Psoas muscle (tissue), 8 donors: Measurements from ENCODE around the gene DPP3. TPM values are rescaled to one million over a fixed set of nuclear protein-coding genes. Genes with fewer than 3 reads are reported as not detected.

Source experiments
- ATAC-seq, 4 donors: fragments of 200-7000 bp; cut with Tn5 transposase; one replicate each; pipeline ENCODE4 v1.9.1; 2020; ENCODE audit warnings: moderate library complexity in 3 of 4, mild to moderate bottlenecking in 2 of 4
- DNase-seq, 2 donors: peaks; one replicate each; pipeline ENCODE4 v3.0.0-alpha.2; 2020
- H3K27ac ChIP-seq: fragments of 200-600 bp; one replicate; pipeline ENCODE4 v1.8.0; 2022
- H3K27me3 ChIP-seq, 3 donors: fragments of 200-600 bp in 1 of 3; one replicate each; pipeline versions ENCODE4 v1.6.1 to v1.8.0; 2013 to 2022; ENCODE audit warnings: low read length in 2 of 3, mild to moderate bottlenecking in 2 of 3, moderate library complexity in 1 of 3; ENCODE audit not compliant: insufficient read depth in 3 of 3
- H3K36me3 ChIP-seq, 2 donors: fragments of 200-600 bp in 1 of 2; one replicate each; pipeline versions ENCODE4 v1.6.1 to v1.8.0; 2013 to 2022; ENCODE audit warnings: low read depth in 1 of 2, mild to moderate bottlenecking in 1 of 2, moderate library complexity in 1 of 2; ENCODE audit not compliant: insufficient read depth in 1 of 2
- H3K4me1 ChIP-seq: fragments of 200-600 bp; one replicate; pipeline ENCODE4 v1.8.0; 2022
- H3K4me3 ChIP-seq: fragments of 200-600 bp; one replicate; pipeline ENCODE4 v1.8.0; 2022; ENCODE audit warnings: mild to moderate bottlenecking
- H3K9me3 ChIP-seq: fragments of 200-600 bp; one replicate; pipeline ENCODE4 v1.8.0; 2022
- WGBS, 3 donors: extraction: QIAGEN DNeasy Blood & Tissue Kit; methylation state at CpG; one replicate each; pipeline versions ENCODE4 v1.1.6 to v1.1.7; 2013; 5-methylcytosine and 5-hydroxymethylcytosine counted together
- intact Hi-C, 2 donors: fragments of 100-400 bp; cut with DNase I; formaldehyde crosslinking; loops; one replicate each; pipeline versions ENCODE4 v1.11.0 to v1.14.2; 2022
- polyA plus RNA-seq, 3 donors: library from polyadenylated mRNA; stranded (reverse); fragments of 200-250 nt; gene quantifications; one replicate each; pipeline ENCODE4 v1.2.3, GENCODE V29; 2013
- total RNA-seq, 4 donors: library from RNA; stranded (reverse); fragmentation: NEBNext Ultra II Directional in 2 of 4; extraction: Animal tissue kit (Norgen Biotek cat#: 25700) in 2 of 4; gene quantifications; one replicate each; pipeline versions ENCODE4 v1.2.1 to v1.2.4, GENCODE V29; 2021 to 2023
- TF ChIP-seq, protein P1 (sequence below): fragments of 200-600 bp; IDR thresholded peaks from one replicate; pipeline ENCODE4 v1.8.0; 2022; ENCODE audit warnings: antibody characterized with exemption
- donor health status: healthy with polysubstance abuse.
- donor health status: DM: no; HTN: no; CAD: no; lungs with moderate emphysema.
- donor health status: Bipolar disorder and iron deficiency.
- donor health status: healthy.
- donor health status: DM: yes; HTN: yes; CAD: no.
- donor health status: DM: no; HTN: no; CAD: no.
- donor health status: DM: no; HTN: no; CAD: no.
- donor health status: DM: yes; HTN: yes; CAD: no.

The DPP3 gene
- total and polyA plus RNA-seq, 7 donors: 24.0 to 58.7 (median 33.3) TPM

DNA sequence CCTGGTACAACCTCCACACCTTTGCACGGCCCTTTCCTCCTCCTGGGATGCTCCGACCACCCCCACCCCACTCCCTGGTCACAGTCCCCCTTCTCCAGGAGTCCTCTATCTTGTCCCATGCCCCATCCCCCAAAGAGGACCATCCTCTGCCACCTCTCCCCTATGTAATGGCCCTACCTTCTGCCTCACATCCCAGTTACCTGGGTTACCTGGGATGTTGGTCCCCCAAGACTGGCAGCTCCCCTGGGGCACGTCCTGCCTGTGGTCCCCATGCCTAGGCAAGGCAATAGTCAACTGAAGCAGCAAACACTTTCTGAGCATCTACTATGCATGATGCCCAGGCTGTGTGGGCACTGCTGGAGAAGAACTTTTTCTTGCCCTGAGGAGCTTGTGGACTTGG is 75.2 kb downstream of the DPP3 start:
- H3K27ac ChIP-seq: no peak overlapping the region
- intact Hi-C loops: no loop called here
- H3K36me3 ChIP-seq: no peaks in the 10 kb centered on the region
- ATAC-seq (no peak), DNase-seq (no peak)
- WGBS, 3 donors: 65 to 75% (median 67%) methylated on average over 1 to 3 of the region's 3 CpGs
- no peak overlapping the region for H3K4me3 ChIP-seq
- H3K9me3 ChIP-seq: no peaks in the 10 kb centered on the region
- peaks cover 4% of the 10 kb centered on the region for H3K4me1 ChIP-seq
- TF ChIP-seq, protein P1, sequence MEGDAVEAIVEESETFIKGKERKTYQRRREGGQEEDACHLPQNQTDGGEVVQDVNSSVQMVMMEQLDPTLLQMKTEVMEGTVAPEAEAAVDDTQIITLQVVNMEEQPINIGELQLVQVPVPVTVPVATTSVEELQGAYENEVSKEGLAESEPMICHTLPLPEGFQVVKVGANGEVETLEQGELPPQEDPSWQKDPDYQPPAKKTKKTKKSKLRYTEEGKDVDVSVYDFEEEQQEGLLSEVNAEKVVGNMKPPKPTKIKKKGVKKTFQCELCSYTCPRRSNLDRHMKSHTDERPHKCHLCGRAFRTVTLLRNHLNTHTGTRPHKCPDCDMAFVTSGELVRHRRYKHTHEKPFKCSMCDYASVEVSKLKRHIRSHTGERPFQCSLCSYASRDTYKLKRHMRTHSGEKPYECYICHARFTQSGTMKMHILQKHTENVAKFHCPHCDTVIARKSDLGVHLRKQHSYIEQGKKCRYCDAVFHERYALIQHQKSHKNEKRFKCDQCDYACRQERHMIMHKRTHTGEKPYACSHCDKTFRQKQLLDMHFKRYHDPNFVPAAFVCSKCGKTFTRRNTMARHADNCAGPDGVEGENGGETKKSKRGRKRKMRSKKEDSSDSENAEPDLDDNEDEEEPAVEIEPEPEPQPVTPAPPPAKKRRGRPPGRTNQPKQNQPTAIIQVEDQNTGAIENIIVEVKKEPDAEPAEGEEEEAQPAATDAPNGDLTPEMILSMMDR: no peak
- H3K27me3 ChIP-seq: no peaks in the 10 kb centered on the region

DNA sequence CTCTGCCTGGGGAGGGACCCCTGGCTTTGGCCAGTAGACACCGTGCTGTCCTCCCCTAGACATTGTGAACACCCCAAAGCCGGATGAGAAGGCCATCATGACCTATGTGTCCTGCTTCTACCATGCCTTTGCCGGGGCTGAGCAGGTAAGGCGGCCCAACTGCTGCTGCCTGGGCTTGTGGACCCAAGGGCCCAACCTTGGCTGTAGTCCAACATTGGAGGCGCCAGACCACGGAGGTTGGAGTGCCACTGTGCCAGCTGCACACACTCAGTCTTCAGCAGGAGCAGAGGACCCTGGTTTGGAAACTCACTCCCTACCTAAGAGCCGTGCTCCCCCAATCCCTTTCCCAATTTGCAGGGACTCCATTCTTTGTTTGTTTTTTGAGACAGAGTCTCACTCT is 75.9 kb downstream of the DPP3 start:
- TF ChIP-seq, protein P1: no peak
- H3K9me3 ChIP-seq: no peaks in the 10 kb centered on the region
- ATAC-seq: no peak
- WGBS, 3 donors: 60 to 87% (median 74%) methylated on average over 7 of the region's 7 CpGs
- peaks cover 4% of the 10 kb centered on the region for H3K4me1 ChIP-seq
- no peak overlapping the region for H3K4me3 ChIP-seq
- no peaks in the 10 kb centered on the region for H3K36me3 ChIP-seq
- DNase-seq: no peak
- no peak overlapping the region for H3K27ac ChIP-seq
- intact Hi-C loops: no loop called here
- no peaks in the 10 kb centered on the region for H3K27me3 ChIP-seq

DNA sequence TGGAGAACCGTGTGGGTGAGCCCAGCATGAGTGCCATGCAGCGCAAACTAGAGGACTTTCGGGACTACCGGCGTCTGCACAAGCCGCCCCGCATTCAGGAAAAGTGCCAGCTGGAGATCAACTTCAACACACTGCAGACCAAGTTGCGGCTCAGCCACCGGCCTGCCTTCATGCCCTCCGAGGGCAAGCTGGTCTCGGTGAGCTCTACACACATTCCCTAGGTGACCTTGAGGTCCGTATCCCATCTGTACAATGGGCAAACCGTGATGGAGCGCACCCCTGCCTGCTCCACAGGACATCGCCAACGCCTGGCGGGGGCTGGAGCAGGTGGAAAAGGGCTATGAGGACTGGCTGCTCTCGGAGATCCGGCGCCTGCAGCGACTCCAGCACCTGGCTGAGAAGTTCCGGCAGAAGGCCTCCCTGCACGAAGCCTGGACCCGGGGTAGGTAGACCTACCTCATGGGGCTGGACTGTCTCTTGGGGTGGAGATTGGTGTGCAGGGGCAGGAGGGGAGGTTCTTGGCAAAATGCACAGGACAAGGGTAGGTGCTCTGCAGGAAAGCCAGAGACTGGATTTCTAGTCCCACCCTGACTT is 77.6 kb downstream of the DPP3 start:
- no peak for DNase-seq
- H3K4me3 ChIP-seq: no peak overlapping the region
- no peaks in the 10 kb centered on the region for H3K27me3 ChIP-seq
- H3K9me3 ChIP-seq: no peaks in the 10 kb centered on the region
- H3K27ac ChIP-seq: no peak overlapping the region
- WGBS, 3 donors: 71 to 85% (median 76%) methylated on average over 24 of the region's 24 CpGs
- TF ChIP-seq, protein P1: no peak
- peaks cover 4% of the 10 kb centered on the region for H3K4me1 ChIP-seq
- no peak for ATAC-seq
- peaks cover 0 to 14% of the 10 kb centered on the region in 2 donors for H3K36me3 ChIP-seq
- intact Hi-C loops: no loop called here

Other genes starting within 250 kb of the DPP3 start
- 10 to 100 TPM; 39.3 to 62.5 (median 54.4) TPM for gene KLC2, start 222.7 kb upstream of the DPP3 start, total RNA-seq
- 100 to 1,000 TPM in 1 of 3 donors, 10 to 100 TPM in 2; 30.4 to 124 (median 41.5) TPM for gene KLC2, start 222.7 kb upstream of the DPP3 start, polyA plus RNA-seq
- 100 to 1,000 TPM; 120 to 146 (median 129) TPM for gene RAB1B, start 211.8 kb upstream of the DPP3 start, total RNA-seq
- 100 to 1,000 TPM; 121 to 163 (median 130) TPM for gene RAB1B, start 211.8 kb upstream of the DPP3 start, polyA plus RNA-seq
- not detected for gene CNIH2, start 202.3 kb upstream of the DPP3 start, total RNA-seq
- under 1 TPM in 1 of 3 donors, not detected in 2; 0.05 TPM for gene CNIH2, start 202.3 kb upstream of the DPP3 start, polyA plus RNA-seq
- 10 to 100 TPM; 70.1 to 90.4 (median 78.6) TPM for gene YIF1A, start 191.3 kb upstream of the DPP3 start, total RNA-seq
- 100 to 1,000 TPM in 1 of 3 donors, 10 to 100 TPM in 2; 87.4 to 161 (median 96.1) TPM for gene YIF1A, start 191.3 kb upstream of the DPP3 start, polyA plus RNA-seq
- not detected for gene TMEM151A, start 188.5 kb upstream of the DPP3 start, total RNA-seq
- gene TMEM151A, start 188.5 kb upstream of the DPP3 start, polyA plus RNA-seq: under 1 TPM in 2 of 3 donors, not detected in 1; 0.04 to 0.05 TPM
- 10 to 100 TPM in 1 of 4 donors, 1 to 10 TPM in 3; 7.3 to 10.7 (median 9.1) TPM for gene CD248, start 163.4 kb upstream of the DPP3 start, total RNA-seq
- 1 to 10 TPM; 2.9 to 8.9 (median 5.5) TPM for gene CD248, start 163.4 kb upstream of the DPP3 start, polyA plus RNA-seq
- 1 to 10 TPM; 3.9 to 6.9 (median 6.1) TPM for gene RIN1, start 144.0 kb upstream of the DPP3 start, total RNA-seq
- 10 to 100 TPM in 1 of 3 donors, 1 to 10 TPM in 2; 1.2 to 38.0 (median 2.0) TPM for gene RIN1, start 144.0 kb upstream of the DPP3 start, polyA plus RNA-seq
- gene BRMS1, start 135.3 kb upstream of the DPP3 start, total RNA-seq: 10 to 100 TPM; 12.6 to 33.8 (median 19.9) TPM
- gene BRMS1, start 135.3 kb upstream of the DPP3 start, polyA plus RNA-seq: 100 to 1,000 TPM in 1 of 3 donors, 10 to 100 TPM in 2; 55.9 to 152 (median 91.3) TPM
- 10 to 100 TPM; 17.0 to 21.0 (median 18.4) TPM for gene B4GAT1, start 132.8 kb upstream of the DPP3 start, total RNA-seq
- gene B4GAT1, start 132.8 kb upstream of the DPP3 start, polyA plus RNA-seq: 10 to 100 TPM; 12.6 to 50.3 (median 24.5) TPM
- 10 to 100 TPM; 14.9 to 94.1 (median 51.0) TPM for gene SLC29A2, start 108.7 kb upstream of the DPP3 start, total RNA-seq
- gene SLC29A2, start 108.7 kb upstream of the DPP3 start, polyA plus RNA-seq: 10 to 100 TPM; 14.9 to 84.5 (median 69.5) TPM
- gene NPAS4, start 59.4 kb upstream of the DPP3 start, total RNA-seq: not detected
- under 1 TPM in 1 of 3 donors, not detected in 2; 0.05 TPM for gene NPAS4, start 59.4 kb upstream of the DPP3 start, polyA plus RNA-seq
- 10 to 100 TPM; 37.0 to 57.4 (median 48.7) TPM for gene MRPL11, start 41.6 kb upstream of the DPP3 start, total RNA-seq
- gene MRPL11, start 41.6 kb upstream of the DPP3 start, polyA plus RNA-seq: 10 to 100 TPM; 60.4 to 60.9 (median 60.7) TPM
- gene PELI3, start 13.5 kb upstream of the DPP3 start, total RNA-seq: 10 to 100 TPM in 2 of 4 donors, 1 to 10 TPM in 2; 5.3 to 22.5 (median 11.4) TPM
- 10 to 100 TPM in 2 of 3 donors, 1 to 10 TPM in 1; 3.1 to 46.8 (median 14.4) TPM for gene PELI3, start 13.5 kb upstream of the DPP3 start, polyA plus RNA-seq
- 10 to 100 TPM in 3 of 4 donors, 1 to 10 TPM in 1; 8.4 to 15.3 (median 12.1) TPM for gene BBS1, start 30.2 kb downstream of the DPP3 start, total RNA-seq
- 10 to 100 TPM in 1 of 3 donors, 1 to 10 TPM in 2; 4.4 to 13.8 (median 5.0) TPM for gene BBS1, start 30.2 kb downstream of the DPP3 start, polyA plus RNA-seq
- gene ZDHHC24, start 65.6 kb downstream of the DPP3 start, total RNA-seq: 1 to 10 TPM; 3.9 to 6.5 (median 5.2) TPM
- 1 to 10 TPM; 5.4 to 7.6 (median 5.5) TPM for gene ZDHHC24, start 65.6 kb downstream of the DPP3 start, polyA plus RNA-seq
- 100 to 1,000 TPM in 1 of 4 donors, 10 to 100 TPM in 2, 1 to 10 TPM in 1; 2.9 to 254 (median 78.4) TPM for gene ACTN3, start 66.5 kb downstream of the DPP3 start, total RNA-seq
- 100 to 1,000 TPM in 1 of 3 donors, 10 to 100 TPM in 1, 1 to 10 TPM in 1; 8.7 to 531 (median 15.1) TPM for gene ACTN3, start 66.5 kb downstream of the DPP3 start, polyA plus RNA-seq
- gene CTSF, start 88.2 kb downstream of the DPP3 start, total RNA-seq: 10 to 100 TPM; 31.5 to 79.0 (median 50.3) TPM
- gene CTSF, start 88.2 kb downstream of the DPP3 start, polyA plus RNA-seq: 10 to 100 TPM; 16.5 to 33.0 (median 31.5) TPM
- under 1 TPM in 3 of 4 donors, not detected in 1; 0.36 to 0.46 (median 0.36) TPM for gene CCDC87, start 112.6 kb downstream of the DPP3 start, total RNA-seq
- 1 to 10 TPM in 1 of 3 donors, under 1 TPM in 2; 0.06 to 1.1 (median 0.20) TPM for gene CCDC87, start 112.6 kb downstream of the DPP3 start, polyA plus RNA-seq
- 10 to 100 TPM; 10.5 to 17.0 (median 14.8) TPM for gene CCS, start 112.8 kb downstream of the DPP3 start, total RNA-seq
- gene CCS, start 112.8 kb downstream of the DPP3 start, polyA plus RNA-seq: 10 to 100 TPM; 15.2 to 22.9 (median 15.7) TPM
- 10 to 100 TPM; 21.1 to 39.3 (median 34.0) TPM for gene RBM14, start 136.2 kb downstream of the DPP3 start, total RNA-seq
- 10 to 100 TPM; 15.0 to 22.6 (median 17.6) TPM for gene RBM14, start 136.2 kb downstream of the DPP3 start, polyA plus RNA-seq
- 10 to 100 TPM; 54.5 to 80.8 (median 66.8) TPM for gene RBM4, start 158.3 kb downstream of the DPP3 start, total RNA-seq
- 10 to 100 TPM; 54.8 to 67.4 (median 57.9) TPM for gene RBM4, start 158.3 kb downstream of the DPP3 start, polyA plus RNA-seq
- gene RBM4B, start 197.5 kb downstream of the DPP3 start, total RNA-seq: 10 to 100 TPM in 2 of 4 donors, 1 to 10 TPM in 2; 3.6 to 11.0 (median 8.2) TPM
- gene RBM4B, start 197.5 kb downstream of the DPP3 start, polyA plus RNA-seq: 10 to 100 TPM in 1 of 3 donors, 1 to 10 TPM in 2; 8.9 to 12.8 (median 10.0) TPM
- 1 to 10 TPM in 1 of 4 donors, under 1 TPM in 3; 0.08 to 1.4 (median 0.72) TPM for gene SPTBN2, start 248.8 kb downstream of the DPP3 start, total RNA-seq
- gene SPTBN2, start 248.8 kb downstream of the DPP3 start, polyA plus RNA-seq: under 1 TPM in 2 of 3 donors, not detected in 1; 0.08 to 0.16 TPM